Breast epithelium (tissue), 3 donors: Measurements from ENCODE around the gene NOL4L.

Source experiments
- CTCF ChIP-seq, 3 donors: fragments of 450-650 bp; IDR thresholded peaks; one replicate each; pipeline ENCODE4 v1.5.1; 2016 to 2017; ENCODE audit warnings: antibody characterized with exemption in 3 of 3, mild to moderate bottlenecking in 3 of 3, moderate library complexity in 3 of 3
- POLR2A ChIP-seq: fragments of 450-650 bp; IDR thresholded peaks from one replicate; pipeline ENCODE4 v1.6.1; 2016; ENCODE audit warnings: antibody characterized with exemption, mild to moderate bottlenecking, moderate library complexity
- POLR2AphosphoS5 ChIP-seq, 3 donors: sonication (generic); formaldehyde crosslinking; IDR thresholded peaks; one replicate each; pipeline ENCODE4 v1.6.1; 2017; ENCODE audit warnings: antibody characterized with exemption in 3 of 3

GRCh38 chr20:32482442-32483261 lies 102.5 kb downstream of the NOL4L start:
- no peak for TF ChIP-seq CTCF (IDR thresholded peaks at IDR 0.05)
- TF ChIP-seq POLR2AphosphoS5 (IDR thresholded peaks at IDR 0.05), result no peak
- TF ChIP-seq POLR2A, result no peak
